ENCODE results near the gene ZNF575.
A peak's percentile ranks its signal among the peaks of the same experiment; 100 is the strongest.
"Not testable (repeated sequence)": the region's sequence is repeated elsewhere in the genome, so short reads cannot be mapped to it uniquely, and the experiment has no call there.

ZNF575 gene

GRCh38 chr19:43540381-43540780 is 7.4 kb downstream of the ZNF575 start:
- DNase-seq (ENCODE audit: low read depth in 2 of 3, low spot score in 2 of 3): no peak

DNA sequence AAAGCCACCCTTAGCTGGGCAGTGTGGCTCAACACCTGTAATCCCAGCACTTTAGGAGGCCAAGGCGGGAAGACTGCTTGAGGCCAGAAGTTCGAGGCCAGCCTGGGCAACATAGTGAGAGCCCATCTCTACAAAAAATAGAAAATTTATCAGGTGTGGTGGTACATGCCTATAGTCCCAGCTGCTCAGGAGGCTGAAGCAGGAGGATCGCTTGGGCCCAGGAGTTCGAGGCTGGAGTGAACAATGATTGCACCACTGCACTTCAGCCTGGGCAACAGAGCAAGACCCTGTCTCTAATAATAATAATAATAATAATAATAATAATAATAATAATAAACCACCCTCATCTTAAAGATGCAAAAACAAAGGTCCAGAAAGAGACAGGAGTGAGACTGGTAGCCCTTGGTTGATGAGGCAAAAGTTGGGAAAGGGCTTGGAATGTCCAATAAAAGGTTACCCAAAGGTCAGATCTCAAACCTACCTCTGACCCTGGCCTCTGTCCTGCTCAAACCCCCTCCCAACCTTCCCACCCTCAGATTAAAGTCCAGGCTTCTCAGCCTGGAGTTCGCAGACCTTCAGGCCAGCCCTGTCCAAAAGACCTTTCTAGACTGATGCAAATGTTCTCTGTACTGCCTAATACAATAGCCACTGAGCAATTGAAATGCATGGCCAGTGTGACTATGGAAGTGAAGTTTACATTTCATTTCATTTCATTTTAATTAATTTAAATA is 9.1 kb downstream of the ZNF575 start:
- DNase-seq (ENCODE audit: low read depth in 2 of 3, low spot score in 2 of 3): no peak

GRCh38 chr19:43544077-43544476 is 11.1 kb downstream of the ZNF575 start:
- DNase-seq (ENCODE audit: low read depth in 2 of 3, low spot score in 2 of 3): no peak

GRCh38 chr19:43545276-43545675 is 12.3 kb downstream of the ZNF575 start:
- no peak for DNase-seq (ENCODE audit: low read depth in 2 of 3, low spot score in 2 of 3)

GRCh38 chr19:43545981-43546380 is 13.0 kb downstream of the ZNF575 start:
- no peak for DNase-seq (ENCODE audit: low read depth in 2 of 3, low spot score in 2 of 3)

DNA sequence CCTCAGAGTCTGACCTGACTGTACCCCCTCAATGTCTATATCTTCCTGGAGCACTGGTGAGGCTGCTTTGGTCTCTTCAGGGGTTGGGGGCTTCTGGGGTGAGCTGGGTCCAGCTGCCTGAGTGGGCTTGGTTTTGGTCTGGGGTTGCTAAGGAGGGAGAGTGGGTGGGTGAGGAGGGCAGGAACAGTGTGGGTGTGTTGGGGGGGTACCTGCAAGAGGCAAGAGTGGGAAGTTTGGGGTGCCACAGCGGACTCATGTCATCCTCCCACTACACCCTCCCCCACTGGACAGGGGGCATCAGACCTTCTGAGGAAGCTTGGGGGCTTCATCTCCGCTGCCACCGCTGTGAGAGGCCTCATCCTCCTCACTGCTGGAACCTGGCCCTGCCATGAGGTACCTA is 13.6 kb downstream of the ZNF575 start:
- DNase-seq (ENCODE audit: low read depth in 2 of 3, low spot score in 2 of 3): no peak

GRCh38 chr19:43547926-43548325 is 14.9 kb downstream of the ZNF575 start:
- not testable (repeated sequence) for DNase-seq (ENCODE audit: low read depth in 2 of 3, low spot score in 2 of 3)

GRCh38 chr19:43548706-43549105 is 15.7 kb downstream of the ZNF575 start:
- DNase-seq (ENCODE audit: low read depth in 2 of 3, low spot score in 2 of 3): no peak

GRCh38 chr19:43551399-43552197 is 18.6 kb downstream of the ZNF575 start:
- no peak for DNase-seq (ENCODE audit: low read depth in 2 of 3, low spot score in 2 of 3)

DNA sequence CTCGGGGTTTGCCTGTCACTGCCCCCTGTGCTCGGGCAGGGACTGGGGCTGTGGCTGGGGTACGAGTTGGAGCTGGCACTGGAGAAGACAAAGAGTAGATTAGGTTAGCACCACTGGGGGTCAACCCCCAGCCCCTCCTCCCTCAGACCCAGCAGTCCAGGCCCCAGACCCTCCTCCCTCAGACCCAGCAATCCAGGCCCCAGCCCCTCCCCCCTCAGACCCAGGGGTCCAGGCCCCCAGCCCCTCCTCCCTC is 19.1 kb downstream of the ZNF575 start:
- no peak for DNase-seq (ENCODE audit: low read depth in 2 of 3, low spot score in 2 of 3)

DNA sequence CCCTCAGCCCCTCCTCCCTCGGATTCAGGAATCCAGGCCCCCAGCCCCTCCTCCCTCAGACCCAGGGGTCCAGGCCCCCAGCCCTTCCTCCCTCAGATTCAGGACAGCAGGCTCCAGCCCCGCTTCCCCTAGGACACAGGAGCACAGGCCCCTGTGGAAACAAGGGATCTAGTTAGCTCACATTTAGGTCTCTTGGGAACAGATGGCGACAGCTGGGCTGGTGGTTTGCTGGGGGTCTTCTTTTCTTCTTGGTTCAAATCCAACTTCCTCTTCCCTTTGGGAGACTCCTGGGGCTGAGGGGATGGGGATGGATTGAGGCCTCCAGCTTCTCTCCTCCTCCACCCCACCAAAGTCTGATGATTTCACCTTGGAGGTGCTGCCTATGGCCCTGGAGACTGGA is 19.6 kb downstream of the ZNF575 start:
- DNase-seq (ENCODE audit: low read depth in 2 of 3, low spot score in 2 of 3): no peak

DNA sequence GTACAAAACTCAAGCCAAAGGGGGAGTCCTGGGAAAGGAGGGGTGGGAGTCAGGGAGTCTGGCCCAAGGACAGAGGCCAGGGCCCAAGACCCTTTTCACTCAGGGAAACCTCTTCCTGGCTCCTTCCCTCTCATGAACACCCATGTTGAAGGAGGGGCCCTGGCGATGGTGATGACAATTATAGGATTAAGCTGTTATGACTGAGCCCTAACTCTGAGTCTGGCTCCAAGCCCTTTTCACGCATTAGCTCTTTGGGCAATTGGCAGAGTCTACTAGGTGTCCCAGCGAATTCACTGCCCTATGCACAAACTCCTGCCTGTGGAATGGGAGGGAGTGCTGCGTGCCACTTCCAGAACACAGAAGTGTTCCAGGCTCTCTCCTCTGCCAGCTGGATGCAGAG is 20.7 kb downstream of the ZNF575 start:
- no peak for DNase-seq (ENCODE audit: low read depth in 2 of 3, low spot score in 2 of 3)

- no peak for DNase-seq (ENCODE audit: low read depth in 2 of 3, low spot score in 2 of 3)
These were observed 21.4 kb downstream of the ZNF575 start for GRCh38 chr19:43554317-43554895.

DNA sequence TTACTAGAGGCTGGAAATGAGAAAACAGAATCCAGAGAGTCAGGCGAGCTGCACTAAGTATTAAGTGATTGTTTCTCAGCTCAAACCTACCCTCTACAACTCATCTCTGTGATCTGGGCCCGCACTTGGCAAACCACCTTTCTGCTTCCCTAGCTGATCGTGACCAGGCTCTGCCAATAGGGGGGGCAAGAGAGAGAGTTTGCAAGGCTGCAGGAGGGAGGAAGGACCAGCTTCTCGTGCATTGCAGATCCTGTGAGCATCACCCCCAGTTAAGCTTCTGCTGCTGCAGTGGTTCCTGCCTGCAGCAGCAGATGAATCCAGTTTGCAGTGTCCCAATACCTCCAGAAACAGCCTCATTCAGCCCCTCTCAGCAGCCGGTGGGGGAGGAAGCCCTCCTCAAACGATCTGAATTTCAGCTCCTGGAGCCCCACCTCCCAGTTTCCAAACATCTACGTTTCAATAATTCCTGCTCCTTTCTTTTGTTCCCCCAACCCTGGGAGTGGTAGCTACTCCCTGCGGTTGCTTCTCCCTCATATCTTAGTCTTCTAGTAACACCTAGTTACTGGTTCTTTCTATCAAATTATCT is 22.3 kb downstream of the ZNF575 start:
- peak; percentile 40 to 65 (median 61) for DNase-seq (ENCODE audit: low read depth in 2 of 3, low spot score in 2 of 3)

GRCh38 chr19:43560687-43561086 is 27.7 kb downstream of the ZNF575 start:
- DNase-seq (ENCODE audit: low read depth in 2 of 3, low spot score in 2 of 3): no peak

- DNase-seq (ENCODE audit: low read depth in 2 of 3, low spot score in 2 of 3): no peak
These were observed 28.4 kb downstream of the ZNF575 start for GRCh38 chr19:43561139-43561970.

DNA sequence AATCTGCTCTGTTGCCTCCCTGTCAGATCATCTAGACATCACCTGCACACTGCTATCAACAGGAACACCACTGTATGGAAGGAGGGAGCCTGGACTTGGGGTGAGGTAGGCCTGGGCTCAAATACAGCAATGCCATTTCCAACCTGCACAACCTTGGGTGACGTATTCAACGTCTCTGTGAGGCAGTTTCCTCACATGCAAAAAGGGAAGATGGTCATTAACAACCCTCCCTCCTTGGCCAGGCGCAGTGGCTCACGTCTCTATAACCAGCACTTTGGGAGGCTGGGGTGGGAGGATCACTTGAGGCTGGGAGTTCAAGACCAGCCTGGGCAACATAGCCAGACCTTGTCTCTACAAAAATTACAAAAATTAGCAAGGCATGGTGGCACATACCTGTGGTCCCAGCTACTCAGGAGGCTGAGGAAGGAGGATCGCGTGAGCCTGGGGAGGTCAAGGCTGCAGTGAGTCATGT is 29.3 kb downstream of the ZNF575 start:
- no peak for DNase-seq (ENCODE audit: low read depth in 2 of 3, low spot score in 2 of 3)

DNA sequence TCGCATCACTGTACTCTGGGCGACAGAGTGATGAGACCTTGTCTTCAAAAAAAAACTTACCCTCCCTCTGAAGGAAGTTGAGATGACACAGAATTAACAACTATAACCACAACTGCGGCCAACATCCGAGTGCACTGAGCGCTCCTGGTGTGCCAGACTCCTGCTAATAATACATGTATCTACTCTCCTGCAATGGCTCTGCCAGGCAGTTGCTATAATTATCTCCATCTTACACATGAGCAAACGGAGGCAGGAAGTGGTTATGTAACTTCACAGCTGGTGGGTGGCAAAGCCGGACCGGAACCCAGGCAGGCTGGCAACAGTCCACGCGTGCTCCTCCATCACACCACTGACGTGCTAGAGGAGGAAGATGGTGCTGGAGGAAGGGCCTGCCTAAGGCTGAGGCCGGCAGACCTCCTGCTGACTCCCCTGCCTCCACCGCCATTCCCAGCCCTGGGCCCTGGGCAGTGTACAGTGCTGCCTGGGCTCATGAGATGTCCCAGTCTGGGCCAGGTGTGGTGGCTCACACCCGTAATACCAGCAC is 29.8 kb downstream of the ZNF575 start:
- DNase-seq (ENCODE audit: low read depth in 2 of 3, low spot score in 2 of 3): peak in 2 of 3 experiments; percentile 38 to 54

- no peak for DNase-seq (ENCODE audit: low read depth in 2 of 3, low spot score in 2 of 3)
These were observed 30.9 kb downstream of the ZNF575 start for GRCh38 chr19:43563816-43564457.

DNA sequence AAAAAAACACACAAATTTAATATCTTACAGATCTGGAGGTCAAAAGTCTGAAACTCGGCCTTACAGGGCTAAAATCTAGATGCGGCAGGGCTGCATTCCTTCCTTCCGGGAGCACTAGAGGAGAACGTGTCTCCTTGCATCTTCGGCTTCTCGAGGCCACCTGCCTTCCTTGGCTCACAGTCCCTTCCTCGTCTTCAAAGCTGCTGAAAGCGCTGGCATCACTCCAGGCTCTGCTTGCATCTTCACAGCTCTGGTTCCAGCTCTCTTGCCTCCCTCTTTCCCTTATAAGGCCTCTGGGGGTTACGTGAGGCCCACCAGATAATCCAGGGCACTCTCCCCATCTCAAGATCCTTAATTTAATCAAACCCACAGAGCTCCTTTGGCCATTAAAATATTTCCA is 31.8 kb downstream of the ZNF575 start:
- no peak for DNase-seq (ENCODE audit: low read depth in 2 of 3, low spot score in 2 of 3)
